DND-41 (cell line): Measurements from ENCODE around the gene FBXL20.
"Not testable (repeated sequence)": the region's sequence is repeated elsewhere in the genome, so short reads cannot be mapped to it uniquely, and the experiment has no call there.

ENCODE experiments used
- ATAC-seq: fragments of 200-7000 bp; cut with Tn5 transposase; 3 replicates; pipeline ENCODE4 v1.9.1; 2021; ENCODE audit warnings: low read depth; ENCODE audit not compliant: insufficient read depth
- DNase-seq: peaks from one replicate; pipeline ENCODE4 v3.0.0-alpha.2; 2020
- H2AFZ ChIP-seq: 2 replicates; pipeline ENCODE4 v1.6.0; 2012; ENCODE audit warnings: low read depth, low read length
- H3K27ac ChIP-seq: 2 replicates; pipeline ENCODE4 v1.5.1; 2012; ENCODE audit warnings: low read length, inconsistent platforms
- H3K27me3 ChIP-seq: fragments of 200-600 bp; sonication (generic); 2 replicates; pipeline ENCODE4 v1.6.0; 2012; ENCODE audit warnings: low read length, mild to moderate bottlenecking, inconsistent platforms; ENCODE audit not compliant: insufficient read depth, poor library complexity
- H3K36me3 ChIP-seq: 2 replicates; pipeline ENCODE4 v1.5.1; 2012; ENCODE audit warnings: low read length, inconsistent platforms; ENCODE audit not compliant: insufficient read depth
- H3K4me1 ChIP-seq: 2 replicates; pipeline ENCODE4 v1.5.1; 2012; ENCODE audit warnings: mild to moderate bottlenecking, low read length; ENCODE audit not compliant: insufficient read depth
- H3K4me2 ChIP-seq: 2 replicates; pipeline ENCODE4 v1.6.0; 2012; ENCODE audit warnings: mild to moderate bottlenecking, moderate library complexity, low read length, inconsistent platforms; ENCODE audit not compliant: insufficient read depth
- H3K4me3 ChIP-seq, 2 experiments: fragments of 200-600 bp in 1 of 2; shearing (Covaris generic) in 1 of 2; 2 replicates each; pipeline ENCODE4 v1.5.1; 2012 to 2016; ENCODE audit warnings: inconsistent platforms in 2 of 2, low read length in 2 of 2, mild to moderate bottlenecking in 2 of 2, low read depth in 1 of 2, moderate library complexity in 1 of 2
- H3K79me2 ChIP-seq: 2 replicates; pipeline ENCODE4 v1.6.0; 2012; ENCODE audit warnings: low read length, inconsistent platforms; ENCODE audit not compliant: insufficient read depth
- H3K9ac ChIP-seq: 2 replicates; pipeline ENCODE4 v1.6.0; 2012; ENCODE audit warnings: low read depth, mild to moderate bottlenecking, inconsistent platforms, low read length, moderate library complexity
- H3K9me3 ChIP-seq: 2 replicates; pipeline ENCODE4 v1.5.1; 2012; ENCODE audit warnings: low read length, moderate library complexity, mild to moderate bottlenecking, inconsistent platforms; ENCODE audit not compliant: insufficient read depth, severe bottlenecking
- H4K20me1 ChIP-seq: 2 replicates; pipeline ENCODE4 v1.6.0; 2012; ENCODE audit warnings: low read length; ENCODE audit not compliant: insufficient read depth
- EZH2 ChIP-seq: IDR thresholded peaks from 3 replicates; pipeline ENCODE4 v1.6.1; 2012; ENCODE audit warnings: borderline replicate concordance, low read depth, mild to moderate bottlenecking, moderate library complexity, low read length, inconsistent platforms; ENCODE audit not compliant: severe bottlenecking
- TF ChIP-seq, protein P1 (sequence below): IDR thresholded peaks from 2 replicates; pipeline ENCODE4 v1.5.1; 2012; ENCODE audit warnings: borderline replicate concordance, low read length, moderate library complexity, mild to moderate bottlenecking; ENCODE audit not compliant: poor library complexity, severe bottlenecking; ENCODE audit errors: extremely low read depth

The FBXL20 gene

DNA sequence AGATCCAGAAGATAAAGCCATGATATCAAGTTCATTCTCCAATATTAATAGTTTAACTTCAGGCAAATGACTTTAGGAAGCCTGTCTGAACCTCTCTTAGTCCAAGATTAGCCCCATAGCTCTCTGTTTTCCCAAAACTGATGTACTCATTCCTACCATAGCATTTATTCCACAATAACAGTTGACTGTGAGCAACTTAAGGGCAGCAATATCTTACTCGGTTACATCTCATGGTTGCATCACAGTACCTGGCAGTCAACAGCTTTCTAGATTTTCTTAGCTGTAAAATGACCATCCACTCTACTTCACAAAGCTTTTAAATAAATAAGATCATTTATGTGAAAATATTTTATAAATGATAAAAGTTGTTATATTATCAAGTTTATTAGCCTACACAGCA is 117.5 kb downstream of the FBXL20 start:
- Histone ChIP-seq H3K4me2 (no peak overlapping the region), H3K79me2 (no peaks in the 10 kb centered on the region), H3K27me3 (no peaks in the 10 kb centered on the region), H4K20me1 (no peaks in the 10 kb centered on the region), H3K9me3 (no peaks in the 10 kb centered on the region), H3K9ac (no peak overlapping the region), H3K4me1 (no peaks in the 10 kb centered on the region), H2AFZ (no peak overlapping the region), H3K36me3 (peaks cover 5% of the 10 kb centered on the region), H3K27ac (no peak overlapping the region), H3K4me3 (no peak overlapping the region)
- TF ChIP-seq EZH2: no peak
- TF ChIP-seq, protein P1, sequence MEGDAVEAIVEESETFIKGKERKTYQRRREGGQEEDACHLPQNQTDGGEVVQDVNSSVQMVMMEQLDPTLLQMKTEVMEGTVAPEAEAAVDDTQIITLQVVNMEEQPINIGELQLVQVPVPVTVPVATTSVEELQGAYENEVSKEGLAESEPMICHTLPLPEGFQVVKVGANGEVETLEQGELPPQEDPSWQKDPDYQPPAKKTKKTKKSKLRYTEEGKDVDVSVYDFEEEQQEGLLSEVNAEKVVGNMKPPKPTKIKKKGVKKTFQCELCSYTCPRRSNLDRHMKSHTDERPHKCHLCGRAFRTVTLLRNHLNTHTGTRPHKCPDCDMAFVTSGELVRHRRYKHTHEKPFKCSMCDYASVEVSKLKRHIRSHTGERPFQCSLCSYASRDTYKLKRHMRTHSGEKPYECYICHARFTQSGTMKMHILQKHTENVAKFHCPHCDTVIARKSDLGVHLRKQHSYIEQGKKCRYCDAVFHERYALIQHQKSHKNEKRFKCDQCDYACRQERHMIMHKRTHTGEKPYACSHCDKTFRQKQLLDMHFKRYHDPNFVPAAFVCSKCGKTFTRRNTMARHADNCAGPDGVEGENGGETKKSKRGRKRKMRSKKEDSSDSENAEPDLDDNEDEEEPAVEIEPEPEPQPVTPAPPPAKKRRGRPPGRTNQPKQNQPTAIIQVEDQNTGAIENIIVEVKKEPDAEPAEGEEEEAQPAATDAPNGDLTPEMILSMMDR: no peak
- ATAC-seq (no peak), DNase-seq (no peak)

DNA sequence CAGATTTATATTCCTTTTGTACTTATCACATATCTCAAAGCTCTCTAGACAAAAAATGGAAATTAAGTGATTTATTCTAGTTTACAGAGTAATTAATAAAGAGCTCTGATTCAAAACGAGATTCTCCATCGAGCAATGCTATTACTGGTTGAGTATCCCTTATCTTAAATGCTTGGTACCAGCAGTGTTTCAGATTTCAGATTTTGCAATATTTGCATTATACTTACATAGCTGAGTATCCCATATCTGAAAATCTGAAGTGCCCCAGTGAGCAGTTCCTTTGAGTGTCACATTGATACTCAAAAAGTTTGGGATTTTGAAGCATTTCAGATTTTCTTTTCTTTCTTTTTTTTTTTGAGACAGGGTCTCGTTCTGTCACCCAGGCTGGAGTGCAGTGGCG is 118.3 kb downstream of the FBXL20 start:
- no peak overlapping the region for H3K4me3 ChIP-seq
- H4K20me1 ChIP-seq: no peaks in the 10 kb centered on the region
- no peak for ATAC-seq
- no peak overlapping the region for H3K4me2 ChIP-seq
- TF ChIP-seq EZH2: no peak
- TF ChIP-seq, protein P1: no peak
- no peaks in the 10 kb centered on the region for H3K9me3 ChIP-seq
- H3K27ac ChIP-seq: no peak overlapping the region
- H3K4me1 ChIP-seq: no peaks in the 10 kb centered on the region
- H3K27me3 ChIP-seq: no peaks in the 10 kb centered on the region
- no peak overlapping the region for H2AFZ ChIP-seq
- peaks cover 5% of the 10 kb centered on the region for H3K36me3 ChIP-seq
- H3K9ac ChIP-seq: no peak overlapping the region
- no peaks in the 10 kb centered on the region for H3K79me2 ChIP-seq
- no peak for DNase-seq

DNA sequence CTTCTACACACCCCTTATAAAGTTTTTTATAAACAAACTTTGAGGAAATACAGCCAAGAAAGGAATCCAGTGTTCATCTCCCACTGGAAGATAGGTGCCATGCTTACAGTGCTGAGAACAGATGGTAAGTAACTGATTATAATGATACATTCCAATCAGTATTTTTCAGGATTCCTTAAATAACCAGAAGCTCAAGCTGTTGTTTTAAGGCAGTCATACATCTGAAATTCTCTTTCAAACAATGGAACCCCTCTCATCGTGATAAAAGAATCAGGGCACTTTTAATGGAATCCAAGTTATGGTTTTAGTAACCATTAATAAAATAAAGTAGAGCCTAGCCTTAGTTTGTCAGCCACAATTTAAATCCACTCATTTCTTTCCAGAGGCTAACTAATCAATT is 119.6 kb downstream of the FBXL20 start:
- Histone ChIP-seq H3K27ac (no peak overlapping the region), H3K9me3 (no peaks in the 10 kb centered on the region), H3K4me3 (no peak overlapping the region), H3K79me2 (no peaks in the 10 kb centered on the region), H3K4me2 (no peak overlapping the region), H3K36me3 (peaks cover 5% of the 10 kb centered on the region), H4K20me1 (no peaks in the 10 kb centered on the region), H3K4me1 (no peaks in the 10 kb centered on the region), H3K27me3 (no peaks in the 10 kb centered on the region), H3K9ac (no peak overlapping the region), H2AFZ (no peak overlapping the region)
- ATAC-seq (no peak), DNase-seq (no peak)
- no peak for TF ChIP-seq EZH2
- TF ChIP-seq, protein P1: no peak

DNA sequence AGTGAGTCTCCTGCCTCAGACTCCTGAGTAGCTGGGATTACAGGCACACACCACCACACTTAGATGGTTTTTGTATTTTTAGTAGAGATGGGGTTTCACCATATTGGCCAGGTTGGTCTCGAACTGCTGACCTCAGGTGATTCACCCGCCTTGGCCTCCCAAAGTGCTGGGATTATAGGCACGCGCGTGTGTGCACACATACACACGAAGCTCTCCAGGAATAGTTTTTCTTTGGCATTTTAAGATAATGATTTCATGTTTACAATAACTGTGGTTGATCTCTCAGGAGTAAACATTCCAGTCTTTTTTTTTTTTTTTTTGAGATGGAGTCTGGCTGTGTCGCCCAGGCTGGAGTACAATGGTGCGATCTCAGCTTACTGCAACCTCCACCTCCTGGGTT is 123.2 kb downstream of the FBXL20 start:
- not testable (repeated sequence) for H3K4me1 ChIP-seq, DNase-seq

More for the DNA sequence above, 123.2 kb downstream of the FBXL20 start:
- H3K9me3 ChIP-seq, H3K79me2 ChIP-seq, H3K27me3 ChIP-seq, ATAC-seq, H3K4me2 ChIP-seq, H3K27ac ChIP-seq, H3K4me3 ChIP-seq, H4K20me1 ChIP-seq, H2AFZ ChIP-seq, H3K9ac ChIP-seq: not testable (repeated sequence)
- peaks cover 17% of the 10 kb centered on the region for H3K36me3 ChIP-seq
